T-helper 1 cell (primary cell): Measurements from ENCODE around the gene STARD13.

ENCODE experiments used
- DNase-seq, 5 donors: peaks; one replicate each; pipeline ENCODE4 v3.0.0-alpha.2; 2012 to 2020

STARD13 gene

DNA sequence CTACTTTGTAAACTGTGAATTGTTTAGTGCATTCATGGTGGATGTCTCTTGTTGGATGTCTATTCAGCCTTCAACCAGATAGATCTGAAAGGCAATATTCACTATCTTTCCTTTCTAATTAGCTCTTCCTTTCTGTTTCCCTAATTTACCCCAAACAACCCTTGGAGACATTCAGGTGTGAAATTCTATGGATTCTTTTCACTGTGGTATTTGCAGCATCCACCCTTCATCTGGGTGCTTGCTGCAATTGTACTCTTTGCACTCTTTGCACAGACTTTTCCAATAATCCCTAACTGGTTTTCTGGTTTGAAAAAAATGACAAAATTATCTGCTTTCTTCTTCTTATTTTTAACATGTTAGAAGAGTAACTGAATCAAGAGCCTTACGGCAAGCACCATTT is 212.8 kb downstream of the STARD13 start:
- no peak for DNase-seq

DNA sequence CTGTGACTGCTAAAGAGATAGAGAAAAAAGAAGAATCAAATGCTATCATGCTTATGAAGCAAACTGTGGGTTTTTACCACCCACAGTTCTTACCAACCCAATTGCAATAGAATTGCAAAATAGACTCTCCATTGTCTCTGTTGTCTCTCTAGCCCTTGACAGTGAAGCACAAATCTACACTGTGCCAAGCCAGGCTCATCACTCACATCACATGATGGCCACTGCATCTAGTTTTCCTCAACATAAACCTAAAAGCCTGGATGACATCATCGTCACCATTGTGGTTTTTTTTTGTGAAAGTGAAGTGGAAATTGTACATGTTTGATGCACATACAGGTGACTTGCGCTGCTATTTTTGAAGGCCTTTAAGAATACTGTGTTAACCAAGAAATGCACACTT is 213.3 kb downstream of the STARD13 start:
- peak in 1 of 5 donors; percentile 10 for DNase-seq

DNA sequence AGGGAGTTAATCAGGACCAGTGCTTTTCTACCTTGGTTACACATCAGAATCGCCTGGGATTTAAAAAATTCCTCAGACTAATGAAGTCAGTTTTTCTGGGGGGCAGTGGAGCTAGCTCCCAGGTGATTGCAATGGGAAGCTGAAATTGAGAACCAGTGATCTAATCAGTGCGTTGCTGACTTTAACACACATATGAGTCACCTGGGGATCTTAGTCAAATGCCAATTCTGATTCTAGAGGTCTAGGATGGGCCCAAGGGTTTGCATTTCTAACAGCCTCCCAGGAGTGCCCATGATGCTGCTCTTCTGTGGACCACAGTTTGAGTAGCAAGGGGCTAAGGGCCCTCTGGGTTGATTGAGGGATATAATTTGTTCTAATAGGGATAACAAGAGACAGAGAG is 214.8 kb downstream of the STARD13 start:
- no peak for DNase-seq

- no peak for DNase-seq
Measured at GRCh38 chr13:33069365-33069764, 216.2 kb downstream of the STARD13 start.

DNA sequence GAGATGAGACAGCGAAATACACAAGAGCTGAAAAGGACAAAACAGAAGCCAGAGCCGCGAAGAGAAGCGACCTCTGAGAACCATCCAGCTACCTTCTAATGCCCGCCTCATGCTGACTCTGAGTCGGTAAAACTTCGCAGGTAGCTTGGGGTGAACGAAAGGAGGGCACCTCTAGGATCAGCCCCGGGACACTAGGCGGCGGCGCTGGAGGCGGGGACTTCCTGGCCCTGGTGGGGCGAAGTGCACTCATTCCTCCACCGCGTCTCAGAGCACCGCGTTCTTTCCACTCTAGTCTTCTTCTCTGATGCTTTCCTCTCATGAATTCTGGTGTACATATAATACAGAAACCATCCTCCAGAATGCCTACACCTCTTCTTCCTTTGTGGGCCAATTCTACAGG is 219.2 kb downstream of the STARD13 start:
- no peak for DNase-seq

GRCh38 chr13:33060815-33061214 is 224.7 kb downstream of the STARD13 start:
- no peak for DNase-seq

- no peak for DNase-seq
Measured at GRCh38 chr13:33058776-33059327, 226.7 kb downstream of the STARD13 start.

- DNase-seq: peak in 1 of 5 donors; percentile 10
Measured at GRCh38 chr13:33057019-33057780, 228.4 kb downstream of the STARD13 start.

- DNase-seq: no peak
Measured at GRCh38 chr13:33053397-33054066, 232.0 kb downstream of the STARD13 start.
